ENCODE results near the gene PCBP4.

DNA sequence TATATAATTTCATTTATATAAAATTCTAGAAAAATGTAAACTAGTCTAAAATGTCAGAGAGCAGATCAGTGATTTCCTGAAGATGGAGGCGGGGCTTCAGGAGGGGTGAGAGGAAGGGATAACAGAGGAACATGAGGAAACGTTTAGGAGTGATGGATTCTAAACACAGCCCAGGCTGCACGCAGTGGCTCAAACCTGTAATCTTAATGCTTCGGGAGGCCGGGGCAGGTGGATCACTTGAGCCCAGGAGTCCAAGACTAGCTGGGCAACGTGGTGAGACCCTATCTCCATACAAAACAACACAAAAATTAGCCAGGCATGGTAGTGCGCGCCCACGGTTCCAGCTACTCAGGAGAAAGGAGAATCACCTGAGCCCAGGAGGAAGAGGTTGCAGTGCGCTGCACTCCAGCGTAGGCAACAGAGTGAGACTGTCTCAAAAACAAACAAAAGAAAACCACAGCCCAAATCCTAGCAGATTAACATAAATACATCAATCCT, 46.1 kb downstream of the PCBP4 start:
- no peak for TF ChIP-seq POLR2AphosphoS5 (IDR thresholded peaks at IDR 0.05)
- no peak for TF ChIP-seq POLR2A (IDR thresholded peaks at IDR 0.05)

Data from transverse colon (tissue), 3 donors.